GM21423 (cell line): ENCODE data around the gene C19orf81.
"Not testable (repeated sequence)": the region's sequence is repeated elsewhere in the genome, so short reads cannot be mapped to it uniquely, and the experiment has no call there.

Source experiments
- ATAC-seq: cut with Tn5 transposase; IDR thresholded peaks from one replicate; pipeline ENCODE4 v1.9.1; 2021; ENCODE audit warnings: mild to moderate bottlenecking, moderate library complexity; ENCODE audit not compliant: unreplicated experiment

Gene C19orf81

DNA sequence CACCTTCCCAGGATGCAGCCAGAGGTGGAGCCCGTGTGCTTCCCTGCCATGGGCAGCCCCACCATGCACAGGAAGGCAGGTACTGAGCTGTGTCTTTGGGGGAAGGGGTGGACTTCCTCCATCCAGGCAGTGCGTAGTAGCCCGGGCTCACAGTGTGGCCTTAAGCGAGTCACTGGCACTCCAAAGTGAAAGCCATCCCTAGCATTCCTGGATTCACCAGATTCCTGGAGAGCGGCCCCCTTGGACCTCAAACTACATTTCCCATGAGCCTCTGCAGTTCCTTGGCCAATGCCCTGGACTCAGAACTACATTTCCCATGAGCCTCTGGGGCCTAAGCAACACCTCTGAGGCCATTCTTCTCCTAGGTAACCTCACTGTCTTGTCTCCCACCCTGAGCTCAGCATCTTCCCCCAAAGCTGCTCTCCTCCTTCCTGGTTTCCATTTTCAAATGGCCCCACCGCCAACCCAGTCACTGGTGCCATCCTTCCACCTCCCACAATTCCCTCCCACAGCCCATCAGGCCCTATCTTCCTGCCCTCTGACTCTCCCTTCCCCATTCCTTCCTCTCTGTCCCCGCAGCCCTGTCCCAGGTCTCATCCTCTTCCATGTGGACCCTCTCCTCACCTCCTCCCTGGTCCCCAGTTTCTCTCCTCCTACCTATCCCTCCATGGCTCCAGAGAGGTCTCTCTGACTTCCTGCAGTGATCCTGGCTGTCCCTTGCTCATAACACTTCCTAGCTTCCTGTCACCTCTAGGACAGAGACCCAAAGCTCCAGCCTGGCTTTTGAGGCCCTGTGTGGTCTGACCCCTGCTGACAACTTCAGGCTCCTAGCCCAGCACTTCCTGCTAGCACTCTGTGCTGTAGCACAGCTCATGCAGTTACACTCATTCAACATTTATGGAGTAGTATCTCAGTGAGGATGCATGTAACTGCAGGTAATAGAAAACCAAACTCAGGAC is at the start of gene C19orf81:
TSS of gene C19orf81 (plus strand) at position 13 of the 959 bp plus-strand sequence. CDS start at position 13, 0 bp downstream.
- no peak for ATAC-seq

DNA sequence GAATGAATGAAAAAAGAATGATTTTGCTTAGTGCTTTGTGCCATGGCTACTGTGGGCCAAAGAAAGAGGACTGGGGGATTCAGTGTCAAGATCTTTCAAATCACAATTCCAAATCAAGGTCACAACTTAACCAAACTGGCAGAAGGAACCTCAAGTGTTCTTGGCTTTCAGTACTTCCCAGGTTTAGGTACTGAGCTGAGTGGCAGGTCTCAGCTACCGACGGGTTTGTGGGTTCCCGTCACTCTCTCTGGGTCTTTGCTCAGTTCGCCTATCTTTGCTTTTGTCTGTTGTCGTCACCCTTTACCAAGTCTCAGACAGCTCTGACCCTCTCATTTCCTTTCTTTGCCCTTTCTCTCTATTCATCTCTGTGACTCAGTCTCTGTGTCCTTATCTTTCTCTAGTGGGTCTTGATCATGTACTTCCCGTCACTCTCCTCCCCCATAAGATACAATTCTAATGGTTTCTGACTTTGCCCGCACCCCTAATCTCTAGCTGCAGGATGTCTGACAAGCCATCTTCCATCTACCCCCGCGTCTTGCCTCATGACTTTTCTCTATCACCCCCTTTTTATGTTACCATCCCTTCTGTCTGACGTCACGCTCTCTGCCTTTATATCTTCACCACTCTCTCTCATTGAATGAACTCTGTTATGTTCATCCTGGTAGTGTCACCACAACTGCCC is 47.7 kb upstream of the C19orf81 start:
- ATAC-seq: no peak

DNA sequence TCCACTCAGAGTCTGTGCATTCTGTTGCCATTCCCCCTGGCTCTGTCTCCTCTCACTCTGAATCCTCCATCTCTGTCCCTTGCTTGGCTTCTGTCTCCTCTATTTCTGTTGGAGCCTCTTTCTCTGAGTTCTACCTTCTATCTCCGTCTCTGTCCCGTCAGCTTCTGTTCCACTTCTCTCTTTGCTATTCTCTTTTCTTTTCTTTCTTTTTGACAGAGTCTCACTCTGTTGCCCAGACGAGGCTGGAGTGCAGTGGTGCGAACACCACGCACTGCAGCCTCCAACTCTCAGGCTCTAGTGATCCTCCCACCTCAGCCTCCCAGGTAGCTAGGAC is 47.2 kb upstream of the C19orf81 start:
- no peak for ATAC-seq

DNA sequence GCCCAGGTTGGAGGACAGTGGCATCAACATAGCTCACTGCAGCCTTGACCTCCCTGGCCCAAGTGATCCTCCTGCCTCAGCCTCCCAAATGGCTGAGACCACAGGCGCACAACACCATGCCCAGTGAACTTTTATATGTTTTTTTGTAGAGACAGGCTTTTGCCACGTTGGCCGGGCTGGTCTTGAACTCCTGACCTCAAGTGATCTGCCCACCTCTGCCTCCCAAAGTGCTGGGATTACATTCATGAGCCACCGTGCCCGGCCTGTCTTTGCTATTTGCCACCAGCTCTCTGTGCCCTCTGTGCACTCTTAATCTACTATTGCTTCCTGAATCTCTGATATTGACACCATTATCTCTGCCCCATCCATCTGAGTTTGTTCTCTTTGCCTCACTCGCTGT is 46.7 kb upstream of the C19orf81 start:
- no peak for ATAC-seq

DNA sequence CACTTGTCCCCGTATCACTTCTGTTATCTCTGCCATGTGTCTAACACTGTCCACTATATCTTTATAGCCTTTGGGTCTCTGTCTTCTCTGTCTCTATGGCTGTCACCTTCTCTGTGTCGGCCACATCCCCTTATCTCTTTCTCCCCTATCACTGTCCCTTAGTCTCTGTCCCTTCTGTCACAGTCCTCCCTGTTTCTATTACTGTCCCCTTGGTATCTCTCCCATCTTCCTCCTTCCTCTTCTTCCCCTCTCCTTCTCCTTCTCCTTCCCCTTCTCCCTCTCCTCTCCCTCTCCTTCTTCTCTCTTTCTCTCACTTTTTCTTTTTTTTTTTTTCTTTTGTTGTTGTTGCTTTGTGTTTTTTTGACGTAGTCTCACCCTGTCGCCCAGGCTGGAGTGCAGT is 46.3 kb upstream of the C19orf81 start:
- no peak for ATAC-seq

DNA sequence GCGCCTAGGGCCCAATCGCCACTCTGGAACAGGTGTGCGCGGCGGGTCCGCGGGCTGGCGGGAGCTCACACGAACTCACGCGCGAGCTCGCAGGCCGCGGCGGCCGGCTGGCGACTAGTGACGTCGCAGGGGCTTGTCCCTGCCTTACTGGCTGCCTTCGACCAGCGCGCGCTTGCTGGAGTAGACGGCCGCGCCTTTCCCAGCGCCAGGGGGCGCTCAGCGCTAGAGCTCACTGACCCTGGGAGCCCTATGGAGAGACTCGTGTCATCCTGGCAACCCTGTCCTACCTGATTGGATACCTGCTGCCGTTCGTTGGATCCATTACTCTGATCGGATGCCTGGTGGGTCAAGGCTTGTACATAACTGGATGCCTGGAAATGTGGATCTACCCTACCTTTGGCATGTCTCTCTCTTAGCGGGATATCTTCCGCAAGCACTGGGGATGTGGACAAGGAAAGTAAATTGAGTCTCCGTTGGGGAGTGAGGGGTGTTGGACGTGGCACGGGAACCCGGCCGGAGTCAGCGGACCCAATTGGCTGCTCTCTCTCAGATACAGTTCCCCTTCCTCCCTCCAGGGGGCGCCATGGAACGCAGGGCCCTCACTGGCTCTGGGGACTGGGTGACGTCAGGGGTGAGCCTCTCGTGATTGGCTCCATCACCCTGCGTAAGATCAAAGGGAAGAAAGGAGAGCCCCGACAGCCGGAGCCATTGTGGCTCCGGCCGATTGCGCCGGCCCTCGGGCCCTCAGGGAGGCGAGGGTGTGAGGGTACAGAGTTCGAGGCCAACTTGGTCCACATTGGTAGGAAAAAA is 44.8 kb upstream of the C19orf81 start:
- ATAC-seq: not testable (repeated sequence)

DNA sequence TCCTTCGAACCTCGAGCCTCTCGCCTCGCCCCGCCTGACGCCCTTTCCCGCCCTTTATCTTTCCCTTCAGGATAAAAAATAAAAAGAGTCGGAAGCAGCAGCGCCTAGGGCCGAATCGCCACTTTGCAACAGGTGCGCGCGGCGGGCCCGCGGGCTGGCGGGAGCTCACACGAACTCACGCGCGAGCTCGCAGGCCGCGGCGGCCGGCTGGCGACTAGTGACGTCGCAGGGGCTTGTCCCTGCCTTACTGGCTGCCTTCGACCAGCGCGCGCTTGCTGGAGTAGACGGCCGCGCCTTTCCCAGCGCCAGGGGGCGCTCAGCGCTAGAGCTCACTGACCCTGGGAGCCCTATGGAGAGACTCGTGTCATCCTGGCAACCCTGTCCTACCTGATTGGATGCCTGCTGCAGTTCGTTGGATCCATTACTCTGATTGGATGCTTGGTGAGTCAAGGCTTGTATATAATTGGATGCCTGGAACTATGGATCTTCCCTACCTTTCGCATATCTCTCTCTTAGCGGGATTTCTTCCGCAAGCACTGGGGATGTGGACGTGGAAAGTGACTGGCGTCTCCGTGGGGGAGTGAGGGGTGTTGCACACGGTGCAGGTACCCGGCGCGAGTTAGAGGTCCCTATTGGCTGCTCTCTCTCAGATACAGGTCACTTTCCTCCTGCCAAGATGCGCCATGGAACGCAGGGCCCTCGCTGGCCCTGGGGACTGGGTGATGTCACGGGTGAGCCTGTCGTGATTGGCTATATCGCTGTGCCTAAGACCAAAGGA is 43.0 kb upstream of the C19orf81 start:
- not testable (repeated sequence) for ATAC-seq

DNA sequence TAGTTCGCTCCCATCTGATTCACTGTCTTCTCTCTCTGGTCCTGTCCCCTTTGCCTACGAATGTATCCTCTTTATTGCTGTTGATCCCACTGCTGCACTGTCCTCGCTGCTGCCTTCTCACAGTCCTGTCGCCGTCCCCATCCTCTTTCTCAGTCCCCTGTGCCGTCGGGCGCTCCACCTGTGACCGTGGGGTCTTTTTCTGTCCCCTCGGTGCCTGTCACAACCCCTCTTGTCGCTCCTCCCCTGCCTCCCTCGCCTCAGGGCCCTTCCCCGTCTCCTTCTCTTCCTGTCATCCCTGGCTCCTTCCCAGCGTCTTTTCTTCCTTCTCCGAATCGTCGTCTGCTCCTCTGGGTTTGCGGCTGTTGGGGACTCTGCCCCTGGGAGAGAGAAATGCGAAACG is 41.9 kb upstream of the C19orf81 start:
- ATAC-seq: no peak

DNA sequence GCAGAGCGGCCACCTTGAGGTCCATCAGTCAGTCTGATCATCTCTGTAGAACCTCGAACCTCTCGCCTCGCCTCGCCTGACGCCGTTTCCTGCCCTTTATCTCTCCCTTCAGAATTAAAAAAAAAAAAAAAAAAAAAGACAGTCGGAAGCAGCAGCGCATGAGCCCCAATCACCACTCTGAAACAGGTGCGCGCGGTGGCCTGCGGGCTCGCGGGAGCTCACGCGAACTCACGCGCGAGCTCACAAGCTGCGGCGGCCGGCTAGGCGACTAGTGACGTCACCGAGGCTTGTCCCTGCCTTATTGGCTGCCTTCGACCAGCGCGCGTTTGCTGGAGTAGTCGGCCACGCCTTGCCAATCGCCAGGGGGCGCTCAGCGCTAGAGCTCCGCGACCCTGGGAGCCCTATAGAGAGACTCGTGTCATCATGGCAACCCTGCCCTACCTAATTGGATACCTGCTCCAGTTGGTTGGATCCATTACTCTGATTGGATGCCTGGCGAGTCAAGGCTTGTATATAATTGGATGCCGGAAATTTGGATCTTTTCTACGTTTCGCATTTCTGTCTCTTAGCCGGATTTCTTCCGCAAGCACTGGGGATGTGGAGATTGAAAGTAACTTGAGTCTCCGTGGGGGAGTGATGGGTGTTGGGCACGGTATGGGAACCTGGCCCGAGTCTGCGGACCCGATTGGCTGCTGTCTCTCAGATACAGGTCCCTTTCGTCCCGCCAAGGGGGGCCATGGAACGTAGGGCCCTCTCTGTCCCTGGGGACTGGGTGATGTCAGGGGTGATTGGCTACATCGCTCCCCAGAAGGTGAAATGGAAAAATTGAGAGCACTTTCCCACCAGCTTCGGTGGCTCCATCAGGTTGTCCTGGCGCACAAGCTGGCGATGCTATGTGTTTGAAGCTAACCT is 41.1 kb upstream of the C19orf81 start:
- ATAC-seq: no peak

DNA sequence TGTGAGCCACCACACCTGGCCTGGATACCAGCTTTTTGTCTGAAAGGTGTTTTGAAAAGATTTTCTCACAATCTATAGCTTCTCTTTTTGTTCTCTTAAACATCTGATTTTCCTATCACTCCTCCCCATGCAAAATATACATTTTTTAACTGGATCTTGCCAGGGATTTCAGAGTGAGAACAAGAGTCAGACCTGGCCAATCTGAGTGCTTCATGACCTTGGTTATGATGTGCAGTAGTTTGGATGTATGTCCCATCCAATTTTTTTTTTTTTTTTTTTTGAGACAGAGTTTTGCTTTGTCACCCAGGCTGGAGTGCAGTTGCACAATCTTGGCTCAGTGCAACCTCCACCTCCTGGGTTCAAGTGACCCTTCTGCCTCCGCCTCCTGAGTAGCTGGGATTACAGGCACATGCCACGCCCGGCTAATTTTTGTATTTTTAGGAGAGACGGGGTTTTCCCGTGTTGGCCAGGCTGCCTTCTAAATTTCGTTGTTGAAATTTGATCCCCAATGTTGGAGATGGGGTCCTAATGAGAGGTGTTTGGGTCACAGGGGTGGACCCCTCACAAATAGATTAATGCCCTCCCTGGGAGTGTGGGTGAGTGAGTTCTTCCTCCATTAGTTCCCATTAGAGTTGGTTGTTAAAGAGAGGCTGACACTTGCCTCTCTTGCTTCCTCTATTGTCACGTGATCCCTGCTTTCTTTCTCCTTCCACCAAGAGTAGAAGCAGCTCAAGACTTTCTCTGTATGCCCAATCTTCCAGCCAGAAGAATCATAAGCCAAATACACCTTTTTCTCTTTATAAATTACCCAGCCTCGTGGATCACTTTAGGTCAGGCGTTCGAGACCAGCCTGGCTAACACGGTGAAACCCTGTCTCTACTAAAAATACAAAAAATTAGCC is 36.5 kb upstream of the C19orf81 start:
- ATAC-seq: not testable (repeated sequence)

DNA sequence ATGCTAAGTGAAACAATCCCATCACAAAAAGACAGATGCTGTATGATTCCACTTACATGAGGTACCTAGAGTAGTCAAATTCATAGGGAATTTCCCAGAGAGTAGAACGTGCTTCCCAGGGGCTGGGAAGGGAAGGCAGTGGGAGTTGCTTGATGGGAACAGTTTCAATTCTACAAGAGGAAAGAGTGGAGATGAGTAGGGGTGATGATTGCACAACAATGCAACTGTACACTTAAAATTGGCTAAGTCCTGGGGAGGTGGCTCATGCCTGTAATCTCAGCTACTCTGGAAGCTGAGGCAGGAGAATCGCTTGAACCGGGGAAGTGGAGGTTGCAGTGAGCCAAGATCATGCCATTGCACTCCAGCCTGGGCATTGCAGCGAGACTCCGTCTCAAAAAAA is 30.9 kb upstream of the C19orf81 start:
- ATAC-seq: not testable (repeated sequence)

DNA sequence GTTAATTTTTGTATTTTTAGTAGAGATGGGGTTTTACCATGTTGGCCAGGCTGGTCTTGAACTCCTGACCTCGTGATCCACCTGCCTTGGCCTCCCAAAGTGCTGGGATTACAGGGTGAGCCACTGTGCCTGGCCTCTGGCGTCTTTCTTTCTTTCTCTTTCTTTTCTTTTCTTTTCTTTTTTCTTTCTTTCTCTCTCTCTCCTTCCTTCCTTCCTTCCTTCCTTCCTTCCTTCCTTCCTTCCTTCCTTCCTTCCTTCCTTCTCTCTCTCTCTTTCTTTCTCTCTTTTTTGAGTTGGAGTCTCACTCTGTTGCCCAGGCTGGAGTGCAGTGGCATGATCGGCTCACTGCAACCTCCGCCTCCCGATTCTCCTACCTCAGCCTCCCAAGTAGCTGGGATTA is 30.1 kb upstream of the C19orf81 start:
- ATAC-seq: not testable (repeated sequence)

DNA sequence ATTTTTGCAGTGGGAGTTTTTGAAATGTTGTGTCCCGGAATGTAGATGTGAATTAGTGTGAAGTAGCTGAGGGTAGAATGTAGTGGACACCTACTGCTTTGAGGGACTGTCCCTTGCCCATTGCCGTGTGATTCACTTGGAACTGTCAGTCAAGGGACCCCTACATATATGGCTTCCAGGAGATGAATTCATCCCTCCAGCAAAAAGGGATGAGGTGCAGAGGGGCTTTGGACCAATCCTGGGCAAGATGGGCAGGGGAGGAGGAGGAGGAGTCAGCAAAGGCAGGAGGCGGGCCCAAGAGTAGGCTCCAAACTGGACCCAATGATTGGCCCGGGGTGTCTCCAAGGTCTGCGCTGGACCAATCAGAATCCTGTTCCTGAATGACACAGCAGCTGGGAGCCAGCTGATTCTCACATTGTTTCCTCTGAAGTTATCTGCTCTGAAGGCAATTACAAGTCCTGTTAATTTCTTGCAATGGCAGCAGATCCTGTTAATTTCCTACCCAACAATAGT is 28.8 kb upstream of the C19orf81 start:
- not testable (repeated sequence) for ATAC-seq

DNA sequence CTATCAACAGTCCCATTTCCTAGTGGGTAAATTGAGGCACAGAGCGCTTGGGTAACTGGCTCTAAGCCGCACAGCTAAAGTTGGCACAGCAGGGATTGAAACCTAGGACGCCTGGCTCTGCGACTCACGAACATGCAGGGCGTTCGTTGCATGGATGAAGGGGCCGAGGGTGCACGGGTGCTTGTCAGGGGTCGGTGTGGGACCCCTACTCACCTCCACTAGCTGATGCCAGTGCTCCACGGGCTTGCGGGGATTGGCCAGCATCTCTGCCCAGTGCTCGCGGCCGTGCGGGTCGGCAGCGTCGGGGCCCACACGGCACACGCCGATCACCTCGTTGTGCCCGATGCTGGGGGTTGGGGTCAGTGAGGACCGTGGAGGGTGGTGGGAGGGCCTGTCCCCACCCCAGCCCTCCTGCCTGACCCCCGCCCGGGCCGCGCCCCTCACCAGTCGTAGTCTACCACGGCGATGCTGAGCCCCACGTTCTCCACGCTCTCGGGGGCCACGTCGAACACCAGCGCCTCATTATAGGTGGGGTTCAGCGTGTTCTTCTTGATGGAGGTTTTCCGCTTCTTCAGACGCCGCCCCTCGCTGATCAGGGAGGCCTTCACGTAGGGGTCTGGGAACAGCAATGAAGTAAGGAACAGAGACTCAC is 24.2 kb upstream of the C19orf81 start:
- no peak for ATAC-seq

DNA sequence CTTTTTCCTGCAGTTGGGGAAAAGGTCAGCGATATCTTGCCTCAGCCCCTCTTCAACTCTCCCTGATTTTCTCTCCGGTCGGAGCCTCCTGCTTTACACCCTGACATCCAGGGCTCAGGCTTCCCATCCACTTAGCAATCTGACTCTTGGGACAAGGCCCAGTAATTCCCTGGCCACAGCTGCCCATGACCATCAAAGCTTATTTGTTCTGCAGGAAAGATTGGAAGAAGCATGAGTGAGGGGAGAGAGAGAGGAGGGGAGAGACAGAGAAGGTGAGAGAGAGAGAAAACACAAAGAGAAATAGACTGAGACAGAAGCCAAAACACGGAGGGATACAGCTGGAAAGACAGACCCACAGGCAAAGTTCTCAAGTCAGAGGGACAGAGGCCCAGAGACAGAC is 23.2 kb upstream of the C19orf81 start:
- no peak for ATAC-seq

DNA sequence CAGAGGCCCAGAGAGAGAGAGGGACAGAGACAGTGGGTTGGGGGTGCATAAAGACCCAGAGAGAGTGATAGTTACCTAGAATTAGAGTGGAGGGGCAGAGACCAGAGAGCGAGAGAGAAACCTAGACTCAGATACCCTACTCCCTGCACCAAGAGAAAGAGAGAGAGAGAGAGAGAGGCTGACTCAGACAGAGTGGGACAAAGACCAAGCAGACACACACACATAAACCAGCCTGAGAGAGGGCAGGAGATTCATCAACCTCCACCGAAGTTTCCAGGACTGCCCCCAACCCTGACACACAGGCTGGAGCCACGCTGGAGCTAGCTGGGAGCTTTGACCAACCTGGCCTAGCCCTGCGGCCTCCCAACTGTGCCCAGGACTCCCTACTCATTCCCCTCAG is 22.4 kb upstream of the C19orf81 start:
- no peak for ATAC-seq

DNA sequence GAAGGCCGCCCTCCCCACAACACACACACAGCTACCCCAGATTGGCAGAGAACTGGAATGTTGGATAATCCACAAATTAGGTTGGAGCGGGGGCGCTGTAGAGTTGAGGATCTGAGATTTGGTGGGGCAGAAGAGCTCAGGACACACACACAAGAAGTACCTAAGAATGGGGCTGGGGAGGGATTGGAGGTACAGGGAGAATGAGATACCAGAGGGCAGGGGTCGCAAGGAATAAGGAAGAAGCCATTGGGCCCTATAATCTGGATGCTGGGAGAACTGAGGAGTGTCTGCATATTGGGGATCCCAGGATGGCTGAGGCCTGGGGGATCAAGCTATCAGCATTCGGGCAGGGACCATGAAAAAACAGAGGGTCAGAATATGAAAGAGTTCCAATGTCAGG is 21.1 kb upstream of the C19orf81 start:
- no peak for ATAC-seq

DNA sequence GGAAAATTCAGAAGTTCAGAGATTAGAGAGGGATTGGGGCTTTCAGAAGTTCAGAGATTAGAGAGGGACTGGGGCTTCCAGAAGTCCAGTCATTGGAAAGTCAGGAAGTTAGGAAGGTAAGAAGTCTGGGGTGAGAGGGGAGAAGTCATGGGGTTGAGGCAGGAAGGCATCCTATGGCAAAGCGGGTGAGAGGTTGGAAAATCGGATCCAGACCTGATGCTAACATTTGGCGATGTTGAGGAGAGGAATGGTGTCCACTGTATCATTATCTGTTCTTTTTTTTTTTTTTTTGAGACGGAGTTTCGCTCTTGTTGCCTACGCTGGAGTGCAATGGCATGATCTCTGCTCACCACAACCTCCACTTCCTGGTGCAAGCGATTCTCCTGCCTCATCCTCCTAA is 20.7 kb upstream of the C19orf81 start:
- no peak for ATAC-seq
